Uterus (tissue), 4 donors: Measurements from ENCODE around the gene MS4A18. TPM values are rescaled to one million over a fixed set of nuclear protein-coding genes. Genes with fewer than 3 reads are reported as not detected.

ENCODE experiments used
- DNase-seq, 2 donors: peaks; one replicate each; pipeline ENCODE4 v3.0.0-alpha.2; 2019 to 2020
- H3K27ac ChIP-seq, 2 donors: fragments of 200-600 bp; sonication (generic); 1 replicate in 1 of 2; 2 replicates in 1 of 2; pipeline ENCODE4 v1.5.1; 2016 to 2018
- H3K27me3 ChIP-seq, 2 donors: fragments of 200-600 bp; sonication (generic); one replicate each; pipeline ENCODE4 v1.5.1; 2018 to 2019; ENCODE audit warnings: control low read depth in 1 of 2
- H3K36me3 ChIP-seq, 2 donors: fragments of 200-600 bp; sonication (generic); one replicate each; pipeline ENCODE4 v1.5.1; 2019; ENCODE audit warnings: control low read depth in 1 of 2
- H3K4me1 ChIP-seq, 2 donors: fragments of 200-600 bp; sonication (generic); one replicate each; pipeline ENCODE4 v1.5.1; 2018 to 2019; ENCODE audit warnings: control low read depth in 1 of 2
- H3K4me3 ChIP-seq, 2 donors: fragments of 200-600 bp; sonication (generic); 1 replicate in 1 of 2; 2 replicates in 1 of 2; pipeline ENCODE4 v1.5.1; 2018 to 2019; ENCODE audit warnings: mild to moderate bottlenecking in 1 of 2
- H3K9me3 ChIP-seq, 2 donors: fragments of 200-600 bp; sonication (generic); one replicate each; pipeline ENCODE4 v1.5.1; 2019; ENCODE audit warnings: control low read depth in 1 of 2
- POLR2A ChIP-seq, 2 donors: fragments of 450-650 bp; IDR thresholded peaks; one replicate each; pipeline ENCODE4 v1.6.1; 2016; ENCODE audit warnings: antibody characterized with exemption in 2 of 2, mild to moderate bottlenecking in 1 of 2, moderate library complexity in 1 of 2
- intact Hi-C: fragments of 100-400 bp; cut with DNase I; formaldehyde crosslinking; loops from one replicate; pipeline ENCODE4 v1.15.1; 2023; ENCODE audit warnings: low total_unique reads
- total RNA-seq, 4 donors: library from RNA; depleted of rRNA in 3 of 4; stranded (reverse); fragments of >200 nt in 3 of 4; gene quantifications; one replicate each; pipeline versions ENCODE4 v1.1.0 to v1.2.4, GENCODE V29; 2014 to 2023
- TF ChIP-seq, protein P1 (sequence below), 4 experiments: fragments of 200-600 bp in 2 of 4; fragments of 450-650 bp in 2 of 4; sonication (generic) in 2 of 4; IDR thresholded peaks; one replicate each; pipeline ENCODE4 v1.5.1; 2016 to 2019; ENCODE audit warnings: antibody characterized with exemption in 4 of 4, mild to moderate bottlenecking in 2 of 4, moderate library complexity in 1 of 4
- donor health status: DM: yes; HTN: yes; CAD: no.

Gene MS4A18
- total RNA-seq, 4 donors from 2014 or later: not detected

DNA sequence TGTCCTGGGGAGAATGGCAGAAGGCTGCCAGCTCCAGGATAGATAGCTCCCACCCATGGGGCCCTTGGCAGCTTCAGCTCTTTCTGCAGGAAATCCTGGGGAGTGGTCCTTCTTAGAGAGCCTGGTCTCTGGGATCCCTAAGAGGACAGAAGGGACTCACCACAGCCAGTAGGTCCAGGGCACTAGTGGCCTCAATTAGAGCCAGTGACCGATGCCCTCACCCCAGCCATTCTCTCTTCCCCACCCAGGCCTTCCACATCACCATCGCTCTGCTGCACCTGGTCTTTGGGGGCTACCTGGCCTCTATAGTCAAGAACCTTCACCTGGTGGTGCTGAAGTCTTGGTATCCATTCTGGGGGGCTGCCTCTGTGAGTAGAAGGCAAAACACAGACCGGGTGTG lies 66.2 kb downstream of the MS4A18 start:
- no peak for DNase-seq
- intact Hi-C loops: no loop called here
- no peaks in the 10 kb centered on the region for H3K4me1 ChIP-seq
- no peak for TF ChIP-seq POLR2A (IDR thresholded peaks at IDR 0.05)
- TF ChIP-seq, protein P1, sequence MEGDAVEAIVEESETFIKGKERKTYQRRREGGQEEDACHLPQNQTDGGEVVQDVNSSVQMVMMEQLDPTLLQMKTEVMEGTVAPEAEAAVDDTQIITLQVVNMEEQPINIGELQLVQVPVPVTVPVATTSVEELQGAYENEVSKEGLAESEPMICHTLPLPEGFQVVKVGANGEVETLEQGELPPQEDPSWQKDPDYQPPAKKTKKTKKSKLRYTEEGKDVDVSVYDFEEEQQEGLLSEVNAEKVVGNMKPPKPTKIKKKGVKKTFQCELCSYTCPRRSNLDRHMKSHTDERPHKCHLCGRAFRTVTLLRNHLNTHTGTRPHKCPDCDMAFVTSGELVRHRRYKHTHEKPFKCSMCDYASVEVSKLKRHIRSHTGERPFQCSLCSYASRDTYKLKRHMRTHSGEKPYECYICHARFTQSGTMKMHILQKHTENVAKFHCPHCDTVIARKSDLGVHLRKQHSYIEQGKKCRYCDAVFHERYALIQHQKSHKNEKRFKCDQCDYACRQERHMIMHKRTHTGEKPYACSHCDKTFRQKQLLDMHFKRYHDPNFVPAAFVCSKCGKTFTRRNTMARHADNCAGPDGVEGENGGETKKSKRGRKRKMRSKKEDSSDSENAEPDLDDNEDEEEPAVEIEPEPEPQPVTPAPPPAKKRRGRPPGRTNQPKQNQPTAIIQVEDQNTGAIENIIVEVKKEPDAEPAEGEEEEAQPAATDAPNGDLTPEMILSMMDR (IDR thresholded peaks at IDR 0.05): no peak
- no peak overlapping the region for H3K4me3 ChIP-seq
- no peaks in the 10 kb centered on the region for H3K36me3 ChIP-seq
- H3K9me3 ChIP-seq: no peaks in the 10 kb centered on the region
- H3K27me3 ChIP-seq: no peaks in the 10 kb centered on the region
- no peak overlapping the region for H3K27ac ChIP-seq

DNA sequence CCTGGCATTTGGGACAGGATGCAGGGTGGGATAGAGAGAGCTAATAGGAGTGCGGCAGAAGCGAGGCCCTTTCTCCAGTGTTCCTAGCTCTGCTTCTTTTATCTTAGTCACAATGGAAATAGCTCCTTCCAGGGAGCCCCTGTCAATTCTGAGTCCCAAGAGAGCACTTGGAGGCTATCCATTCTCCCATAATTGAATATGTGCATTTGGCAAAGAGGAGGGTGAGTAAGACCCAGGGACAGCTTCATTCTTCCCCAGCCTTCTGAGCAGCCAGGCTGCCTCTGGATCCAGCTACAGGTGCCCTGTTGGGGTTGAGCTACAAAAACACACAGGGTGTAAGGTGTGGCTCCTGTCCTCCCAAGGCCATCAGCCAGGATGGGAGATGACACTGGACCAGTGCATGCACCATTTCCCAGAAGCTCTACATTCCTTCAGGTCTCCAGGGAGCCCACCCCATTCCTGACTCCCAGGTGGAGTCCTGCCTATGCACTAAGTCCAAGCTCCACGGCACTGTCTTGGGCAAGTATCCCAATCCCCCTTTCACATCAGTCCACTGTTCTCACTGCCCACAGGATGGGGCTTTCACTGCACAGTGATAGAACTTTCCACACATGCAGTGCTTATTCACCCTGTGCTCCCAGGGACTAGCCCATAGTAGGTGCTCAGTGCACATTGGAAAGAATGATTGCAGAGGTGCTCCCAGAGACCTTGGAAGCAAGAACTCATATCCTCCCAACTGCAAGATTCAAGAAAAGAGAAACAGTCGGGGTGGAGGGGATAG lies 66.8 kb downstream of the MS4A18 start:
- H3K27ac ChIP-seq: no peak overlapping the region
- H3K4me1 ChIP-seq: no peaks in the 10 kb centered on the region

DNA sequence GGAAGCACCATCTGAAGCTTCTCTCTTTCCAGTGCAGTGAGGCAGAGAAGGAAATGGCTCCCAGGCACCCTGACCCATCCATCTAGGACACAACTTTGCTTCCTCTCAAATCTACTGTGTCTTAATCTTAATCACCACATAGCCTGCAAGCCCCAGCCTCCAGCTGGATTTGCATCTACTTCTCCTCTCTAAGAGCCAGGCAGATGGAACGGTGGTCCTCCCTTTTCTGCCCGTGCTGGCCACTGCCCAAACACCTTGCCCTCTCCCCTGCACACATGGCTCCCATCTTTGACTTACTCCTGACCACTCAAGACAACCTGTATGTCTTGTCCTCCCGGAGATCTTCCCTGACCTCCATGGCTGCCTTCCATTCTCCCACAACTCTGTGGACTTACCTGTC lies 68.0 kb downstream of the MS4A18 start:
- TF ChIP-seq, protein P1 (IDR thresholded peaks at IDR 0.05): no peak
- H3K27me3 ChIP-seq: no peaks in the 10 kb centered on the region
- H3K27ac ChIP-seq: no peak overlapping the region
- H3K36me3 ChIP-seq: no peaks in the 10 kb centered on the region
- intact Hi-C loops: no loop called here
- no peak for DNase-seq
- H3K4me1 ChIP-seq: no peaks in the 10 kb centered on the region
- no peak overlapping the region for H3K4me3 ChIP-seq
- no peaks in the 10 kb centered on the region for H3K9me3 ChIP-seq

More for the DNA sequence above, 66.8 kb downstream of the MS4A18 start:
- no peaks in the 10 kb centered on the region for H3K36me3 ChIP-seq
- TF ChIP-seq, protein P1 (IDR thresholded peaks at IDR 0.05): no peak
- no peak for TF ChIP-seq POLR2A (IDR thresholded peaks at IDR 0.05)
- intact Hi-C loops: no loop called here
- no peaks in the 10 kb centered on the region for H3K9me3 ChIP-seq
- no peak for DNase-seq
- H3K27me3 ChIP-seq: no peaks in the 10 kb centered on the region
- H3K4me3 ChIP-seq: no peak overlapping the region

Other genes with a start within 250 kb of the MS4A18 start
- not detected for gene MS4A12, start 231.9 kb upstream of the MS4A18 start, total RNA-seq
- gene MS4A13, start 209.3 kb upstream of the MS4A18 start, total RNA-seq: not detected
- gene MS4A8, start 25.1 kb upstream of the MS4A18 start, total RNA-seq: 1 to 10 TPM in 2 of 4 donors, under 1 TPM in 1, not detected in 1; 0.98 to 9.5 (median 2.1) TPM
- not detected for gene MS4A15, start 32.1 kb downstream of the MS4A18 start, total RNA-seq
- gene MS4A10, start 60.6 kb downstream of the MS4A18 start, total RNA-seq: not detected
- 10 to 100 TPM in 1 of 4 donors, 1 to 10 TPM in 3; 7.4 to 23.0 (median 8.3) TPM for gene CCDC86, start 117.4 kb downstream of the MS4A18 start, total RNA-seq
- 1 to 10 TPM in 1 of 4 donors, under 1 TPM in 2, not detected in 1; 0.21 to 4.6 (median 0.49) TPM for gene PTGDR2, start 131.2 kb downstream of the MS4A18 start, total RNA-seq
- gene ZP1, start 142.8 kb downstream of the MS4A18 start, total RNA-seq: not detected
- gene PRPF19, start 181.9 kb downstream of the MS4A18 start, total RNA-seq: 10 to 100 TPM; 19.4 to 70.1 (median 50.2) TPM
- 100 to 1,000 TPM in 1 of 4 donors, 10 to 100 TPM in 3; 37.1 to 155 (median 75.3) TPM for gene TMEM109, start 189.4 kb downstream of the MS4A18 start, total RNA-seq
- gene TMEM132A, start 199.7 kb downstream of the MS4A18 start, total RNA-seq: 10 to 100 TPM in 2 of 4 donors, under 1 TPM in 2; under 0.01 to 47.7 (median 7.7) TPM
- gene SLC15A3, start 227.5 kb downstream of the MS4A18 start, total RNA-seq: 10 to 100 TPM in 3 of 4 donors, 1 to 10 TPM in 1; 5.9 to 44.5 (median 28.7) TPM
- gene CD6, start 247.0 kb downstream of the MS4A18 start, total RNA-seq: 1 to 10 TPM in 1 of 4 donors, under 1 TPM in 2, not detected in 1; 0.26 to 2.0 (median 0.91) TPM